ENCODE results near the gene ASF1A.

ASF1A gene

GRCh38 chr6:118882314-118882905 lies 11.5 kb upstream of the ASF1A start:
- no peak for DNase-seq

- DNase-seq, result no peak
These were observed 7.3 kb upstream of the ASF1A start for GRCh38 chr6:118886641-118887040.

GRCh38 chr6:118889163-118889562 lies 4.8 kb upstream of the ASF1A start:
- DNase-seq, result no peak

- peak; percentile 15 for DNase-seq
These were observed 2.8 kb upstream of the ASF1A start for GRCh38 chr6:118890997-118891790.

- no peak for DNase-seq
These were observed 1.5 kb upstream of the ASF1A start for GRCh38 chr6:118892355-118892991.

GRCh38 chr6:118893064-118893806 lies 717 bp upstream of the ASF1A start:
- peak; percentile 55 for DNase-seq

GRCh38 chr6:118894425-118895260 lies 691 bp downstream of the ASF1A start:
- peak; percentile 67 for DNase-seq

GRCh38 chr6:118895261-118895560 lies 1.3 kb downstream of the ASF1A start:
- DNase-seq, result no peak

GRCh38 chr6:118895859-118896258 lies 1.9 kb downstream of the ASF1A start:
- DNase-seq, result no peak

- no peak for DNase-seq
These were observed 2.6 kb downstream of the ASF1A start for GRCh38 chr6:118896339-118897136.

GRCh38 chr6:118897386-118897785 lies 3.4 kb downstream of the ASF1A start:
- no peak for DNase-seq

GRCh38 chr6:118899948-118900347 lies 6.0 kb downstream of the ASF1A start:
- peak; percentile 31 for DNase-seq

GRCh38 chr6:118902726-118903125 lies 8.8 kb downstream of the ASF1A start:
- no peak for DNase-seq

GRCh38 chr6:118903138-118903537 lies 9.2 kb downstream of the ASF1A start:
- no peak for DNase-seq

GRCh38 chr6:118903691-118904090 lies 9.7 kb downstream of the ASF1A start:
- no peak for DNase-seq

- DNase-seq, result no peak
These were observed 11.1 kb downstream of the ASF1A start for GRCh38 chr6:118905084-118905483.

- DNase-seq, result peak; percentile 8
These were observed 11.9 kb downstream of the ASF1A start for GRCh38 chr6:118905851-118906250.

GRCh38 chr6:118908441-118908840 lies 14.5 kb downstream of the ASF1A start:
- no peak for DNase-seq

- no peak for DNase-seq
These were observed 18.7 kb downstream of the ASF1A start for GRCh38 chr6:118912646-118913045.

- DNase-seq, result no peak
These were observed 19.2 kb downstream of the ASF1A start for GRCh38 chr6:118913161-118913560.

GRCh38 chr6:118914598-118914997 lies 20.6 kb downstream of the ASF1A start:
- DNase-seq, result no peak
